Brain microvascular endothelial cell (primary cell): ENCODE measurements around the gene NUDT21.

Experiments used
- DNase-seq: peaks from one replicate; pipeline ENCODE4 v3.0.0-alpha.2; 2020
- H3K27ac ChIP-seq: fragments of 250-450 bp; sonication (Bioruptor Pico); 2 replicates; pipeline ENCODE4 v1.5.1; 2020; ENCODE audit warnings: mild to moderate bottlenecking, moderate library complexity
- H3K27me3 ChIP-seq: fragments of 250-450 bp; sonication (Bioruptor Pico); replicated peaks from 2 replicates; pipeline ENCODE4 v1.5.1; 2020; ENCODE audit warnings: mild to moderate bottlenecking
- H3K36me3 ChIP-seq: fragments of 250-450 bp; sonication (Bioruptor Pico); replicated peaks from 2 replicates; pipeline ENCODE4 v1.5.1; 2020; ENCODE audit warnings: mild to moderate bottlenecking
- H3K4me3 ChIP-seq: 2 replicates; pipeline ENCODE4 v1.5.1; 2011; ENCODE audit warnings: low read depth, mild to moderate bottlenecking, control low read depth, low read length, moderate library complexity
- CTCF ChIP-seq: IDR thresholded peaks from 2 replicates; pipeline ENCODE4 v1.5.1; 2011; ENCODE audit warnings: low read depth, mild to moderate bottlenecking, moderate library complexity, low read length, control low read depth, inconsistent platforms; ENCODE audit errors: missing control alignments
- in situ Hi-C: cut with HindIII; loops from 2 replicates; pipeline ENCODE4 v1.10.0; 2017; ENCODE audit warnings: low sequenced_read_pairs, low pct_ligation_motif_present

Gene NUDT21

GRCh38 chr16:56478281-56479049, 27.3 kb upstream of the NUDT21 start:
- in situ Hi-C loops: no loop called here
- Histone ChIP-seq H3K4me3 (no peak overlapping the region), H3K36me3 (peaks cover 52% of the 10 kb centered on the region), H3K27ac (no peak overlapping the region), H3K27me3 (no peaks in the 10 kb centered on the region)
- TF ChIP-seq CTCF: no peak
- DNase-seq: no peak

GRCh38 chr16:56477096-56477878, 26.2 kb upstream of the NUDT21 start:
- in situ Hi-C loops: no loop called here
- Histone ChIP-seq H3K27ac (peak overlapping the region; percentile 72), H3K36me3 (peaks cover 55% of the 10 kb centered on the region), H3K27me3 (no peaks in the 10 kb centered on the region), H3K4me3 (no peak overlapping the region)
- no peak for TF ChIP-seq CTCF
- peak; percentile 91 for DNase-seq

- no peak for TF ChIP-seq CTCF
These were observed 24.1 kb upstream of the NUDT21 start for GRCh38 chr16:56475201-56475600.

GRCh38 chr16:56470666-56471065, 19.5 kb upstream of the NUDT21 start:
- DNase-seq: no peak
- Histone ChIP-seq H3K4me3 (no peak overlapping the region), H3K27ac (no peak overlapping the region), H3K27me3 (no peaks in the 10 kb centered on the region), H3K36me3 (peaks cover 81% of the 10 kb centered on the region)
- TF ChIP-seq CTCF: no peak
- in situ Hi-C loops: no loop called here

More at GRCh38 chr16:56475201-56475600, 24.1 kb upstream of the NUDT21 start:
- H3K4me3 ChIP-seq: no peak overlapping the region
- peaks cover 74% of the 10 kb centered on the region for H3K36me3 ChIP-seq
- no peaks in the 10 kb centered on the region for H3K27me3 ChIP-seq
- in situ Hi-C loops: no loop called here
- no peak overlapping the region for H3K27ac ChIP-seq
- DNase-seq: no peak

- no peak for TF ChIP-seq CTCF
These were observed 19.1 kb upstream of the NUDT21 start for GRCh38 chr16:56470232-56470631.

More at GRCh38 chr16:56470232-56470631, 19.1 kb upstream of the NUDT21 start:
- Histone ChIP-seq H3K27ac (no peak overlapping the region), H3K4me3 (no peak overlapping the region), H3K27me3 (no peaks in the 10 kb centered on the region), H3K36me3 (peaks cover 76% of the 10 kb centered on the region)
- in situ Hi-C loops: no loop called here
- no peak for DNase-seq
